GM12875 (cell line): ENCODE results near the gene SEMA7A.

Experiments used
- H3K4me3 ChIP-seq: one replicate; pipeline ENCODE4 v1.5.1; 2011; ENCODE audit warnings: low read depth, low read length, control low read depth
- CTCF ChIP-seq: IDR thresholded peaks from 2 replicates; pipeline ENCODE4 v1.5.1; 2011; ENCODE audit warnings: low read depth, mild to moderate bottlenecking, control low read depth, inconsistent platforms, low read length, moderate library complexity, borderline replicate concordance; ENCODE audit not compliant: insufficient read depth

SEMA7A gene

GRCh38 chr15:74373056-74373650 lies 60.6 kb downstream of the SEMA7A start:
- no peak for TF ChIP-seq CTCF
- no peak overlapping the region for H3K4me3 ChIP-seq

- H3K4me3 ChIP-seq: no peak overlapping the region
- TF ChIP-seq CTCF: no peak
Measured at GRCh38 chr15:74370471-74370870, 63.3 kb downstream of the SEMA7A start.

- H3K4me3 ChIP-seq: no peak overlapping the region
- no peak for TF ChIP-seq CTCF
Measured at GRCh38 chr15:74369756-74370155, 64.0 kb downstream of the SEMA7A start.

- no peak overlapping the region for H3K4me3 ChIP-seq
- no peak for TF ChIP-seq CTCF
Measured at GRCh38 chr15:74369084-74369745, 64.5 kb downstream of the SEMA7A start.

- TF ChIP-seq CTCF: no peak
- no peak overlapping the region for H3K4me3 ChIP-seq
Measured at GRCh38 chr15:74368121-74368520, 65.6 kb downstream of the SEMA7A start.

GRCh38 chr15:74367296-74367854 lies 66.4 kb downstream of the SEMA7A start, which contains the start of gene CYP11A1:
Gene CYP11A1 (minus strand): TSS chr15:74367646. CDS start chr15:74367585, 61 bp downstream.
- no peak within 1 kb of the TSS for H3K4me3 ChIP-seq
- TF ChIP-seq CTCF: no peak
